GM21619 (cell line): Measurements from ENCODE around the gene ITPR2.
"Not testable (repeated sequence)": the region's sequence is repeated elsewhere in the genome, so short reads cannot be mapped to it uniquely, and the experiment has no call there.

ENCODE experiments used
- ATAC-seq: cut with Tn5 transposase; IDR thresholded peaks from one replicate; pipeline ENCODE4 v1.9.1; 2021; ENCODE audit not compliant: unreplicated experiment

Gene ITPR2

DNA sequence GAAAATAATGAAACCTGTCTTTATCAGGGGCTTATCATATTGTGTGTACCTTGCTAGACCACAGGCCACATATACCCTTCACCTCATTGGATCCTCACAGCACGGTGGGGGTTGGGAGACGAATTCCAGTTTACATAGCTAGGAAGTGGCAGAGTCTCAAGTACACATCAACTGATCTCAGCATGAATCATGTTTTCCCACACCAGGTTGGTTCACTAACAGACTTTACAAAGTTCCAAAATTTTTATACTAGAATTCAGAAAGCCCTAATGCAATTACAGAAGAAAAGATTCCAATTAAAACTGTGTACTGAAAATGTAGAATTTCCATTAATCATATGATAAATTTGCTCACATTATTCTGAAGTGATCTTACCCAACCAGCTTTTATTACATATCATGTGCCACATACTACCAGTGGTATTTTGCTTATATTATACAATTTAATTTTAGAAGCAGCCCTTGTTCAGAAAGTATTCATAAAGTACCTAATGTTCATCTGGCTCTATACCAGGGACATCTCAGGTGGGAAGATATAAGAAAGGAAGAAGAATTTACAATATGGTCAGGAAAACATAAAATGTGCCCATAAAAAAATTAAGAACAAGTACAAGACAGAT lies 196.2 kb downstream of the ITPR2 start:
- no peak for ATAC-seq

DNA sequence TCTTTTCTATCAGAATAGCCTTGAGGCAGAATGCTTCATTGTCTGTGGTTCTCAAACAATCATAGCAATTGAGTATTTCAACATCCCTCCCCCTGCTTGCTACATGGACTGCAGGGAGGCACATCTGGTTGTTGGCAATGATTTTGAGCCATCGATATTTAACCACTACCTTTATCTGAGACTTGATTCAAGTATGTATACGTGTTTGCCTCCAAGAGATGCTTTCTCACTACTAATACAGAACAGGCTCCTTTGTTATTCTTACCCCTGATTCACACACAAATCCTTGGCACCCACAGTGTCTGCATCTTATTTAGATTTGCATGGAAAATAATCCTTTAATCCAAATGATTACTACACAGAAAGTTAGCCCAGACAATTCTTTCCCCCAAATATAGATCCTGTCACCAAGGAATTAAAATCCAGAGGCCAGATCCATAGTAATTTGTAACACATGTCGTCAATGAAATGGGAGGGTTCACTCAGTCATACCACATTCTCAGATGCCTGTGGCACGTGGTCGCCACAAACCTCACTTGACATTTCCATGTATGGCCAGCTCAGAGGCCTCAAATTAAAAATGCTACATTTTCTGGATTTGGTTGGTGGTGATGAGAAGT lies 199.3 kb downstream of the ITPR2 start:
- no peak for ATAC-seq

DNA sequence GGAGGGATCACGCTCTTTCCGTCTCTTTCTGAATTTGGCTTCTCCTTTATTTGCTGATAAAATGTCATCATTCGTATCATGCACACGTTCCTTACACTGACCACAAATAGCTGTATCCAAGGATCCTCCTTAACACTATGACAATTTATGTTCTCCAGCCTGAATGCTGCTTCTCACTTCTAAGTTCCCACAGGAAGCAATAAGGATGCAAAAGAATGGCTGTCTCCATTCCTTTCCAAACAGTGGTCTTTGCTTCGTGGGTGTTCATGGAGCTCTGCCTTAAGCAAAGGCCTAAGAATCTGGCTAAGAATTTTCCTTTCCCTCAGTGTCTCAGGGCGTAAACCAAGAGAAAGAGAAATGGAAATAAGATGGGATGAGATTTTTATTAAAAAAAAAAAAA lies 200.2 kb downstream of the ITPR2 start:
- ATAC-seq, result no peak

DNA sequence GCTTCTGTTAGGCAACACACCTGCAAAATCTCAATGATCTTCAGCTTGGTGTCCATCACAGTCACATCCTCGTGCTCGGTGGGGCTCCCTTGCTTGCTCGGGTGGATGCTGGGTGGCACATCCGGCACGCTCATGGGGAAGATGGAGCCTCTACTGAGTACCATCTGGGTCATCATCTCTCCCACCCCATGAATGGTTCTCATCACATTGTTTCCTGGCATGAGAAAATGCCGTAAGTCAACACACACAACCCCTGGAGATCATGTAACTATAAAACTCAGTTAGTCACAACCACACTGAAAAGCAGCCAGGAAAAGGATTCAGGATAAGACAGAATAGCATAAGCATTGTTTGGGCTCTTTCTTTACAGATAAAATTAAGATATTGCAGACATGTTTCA lies 201.1 kb downstream of the ITPR2 start:
- ATAC-seq, result no peak

DNA sequence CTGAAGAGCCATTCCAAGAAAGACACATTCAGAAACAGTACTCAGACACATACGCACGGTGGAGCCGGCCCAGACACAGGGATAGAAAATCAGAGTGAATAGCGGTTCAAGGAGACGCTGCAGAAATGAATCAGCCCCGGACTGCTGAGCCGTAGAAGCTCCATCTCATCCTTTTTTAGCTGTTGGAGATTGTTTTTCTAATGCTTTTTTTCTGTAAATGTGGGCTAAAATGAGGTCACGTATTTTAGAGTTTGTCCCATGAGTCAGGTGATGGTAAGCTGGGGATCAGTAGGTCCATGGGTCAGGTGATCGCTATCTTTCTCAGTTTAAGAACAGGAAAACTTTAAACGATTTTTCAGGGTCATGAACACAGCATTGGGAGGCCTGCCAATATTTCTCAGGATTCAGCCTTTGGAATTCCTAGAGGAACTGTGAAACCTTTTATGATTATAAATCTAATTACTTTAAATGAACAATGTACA lies 202.4 kb downstream of the ITPR2 start:
- ATAC-seq, result no peak

DNA sequence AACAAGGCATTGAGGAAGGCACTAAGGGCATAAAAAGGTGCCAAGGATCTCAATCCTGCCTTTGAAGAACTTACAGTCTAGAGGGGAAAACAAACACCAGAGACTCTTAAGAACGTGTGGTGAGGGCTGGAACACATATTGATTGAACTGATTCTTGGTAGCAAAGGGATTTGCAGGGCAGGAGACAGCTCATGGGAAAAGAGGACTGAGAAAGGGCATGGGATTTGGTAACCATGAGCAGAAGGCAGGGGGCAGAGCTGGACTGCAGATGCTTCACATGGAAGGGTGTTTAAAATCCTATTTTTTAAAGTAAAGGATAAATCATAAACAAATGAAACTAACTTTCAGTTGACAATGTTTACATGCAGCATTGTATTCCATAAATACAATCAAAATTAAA lies 203.1 kb downstream of the ITPR2 start:
- no peak for ATAC-seq

DNA sequence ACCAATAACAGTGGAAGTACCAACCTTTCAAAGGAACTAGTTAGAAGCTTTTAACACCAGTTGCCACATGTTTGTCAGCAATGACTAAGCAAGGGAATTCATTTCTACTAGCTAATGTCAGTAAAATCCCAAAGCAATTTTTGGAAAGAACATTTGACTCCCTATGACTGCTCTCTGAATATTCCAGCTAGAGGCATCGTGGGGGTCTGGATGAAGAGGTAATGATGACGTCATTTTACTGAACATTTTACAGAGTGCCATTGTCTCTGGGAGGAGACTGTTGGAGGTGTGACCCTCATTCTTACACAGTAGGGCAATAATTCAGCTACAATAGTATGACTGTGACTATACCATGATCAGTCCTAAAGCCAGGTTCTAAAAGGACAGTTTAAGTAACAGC lies 204.8 kb downstream of the ITPR2 start:
- no peak for ATAC-seq

DNA sequence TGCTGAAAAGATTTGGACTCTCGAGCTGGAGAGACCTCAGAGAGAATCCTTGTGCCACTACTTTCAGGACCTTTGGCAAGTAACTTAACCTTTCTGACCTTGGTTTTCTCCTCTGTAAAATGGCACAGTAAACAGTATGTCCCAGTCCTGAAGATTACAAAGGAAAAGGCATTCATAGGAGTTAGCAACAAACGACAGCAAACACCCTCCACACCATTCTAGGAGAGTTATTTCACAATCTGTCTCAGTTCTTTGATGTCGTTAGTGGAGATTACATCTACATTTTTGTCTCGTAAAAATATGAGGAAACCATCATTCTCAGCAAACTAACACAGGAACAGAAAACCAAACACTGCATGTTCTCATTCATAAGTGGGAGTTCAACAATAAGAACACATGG lies 205.7 kb downstream of the ITPR2 start:
- no peak for ATAC-seq

DNA sequence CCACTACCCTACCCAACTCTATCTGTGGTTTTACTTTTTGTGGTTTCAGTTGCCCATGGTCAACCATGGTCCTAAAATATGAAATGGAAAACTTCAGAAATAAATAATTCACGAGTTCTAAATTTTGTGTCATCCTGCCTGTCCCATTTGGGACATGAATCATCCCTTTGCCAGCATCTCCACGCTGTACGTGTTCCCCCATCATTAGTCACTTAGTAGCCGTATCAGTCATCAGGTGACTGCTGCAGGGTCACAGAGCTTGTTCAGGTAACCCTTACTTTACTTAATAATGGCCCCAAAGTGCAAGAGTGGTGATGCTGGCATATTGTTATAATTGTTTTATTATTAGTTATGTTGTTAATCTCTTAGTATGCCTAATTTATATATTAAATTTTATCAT lies 209.9 kb downstream of the ITPR2 start:
- no peak for ATAC-seq

DNA sequence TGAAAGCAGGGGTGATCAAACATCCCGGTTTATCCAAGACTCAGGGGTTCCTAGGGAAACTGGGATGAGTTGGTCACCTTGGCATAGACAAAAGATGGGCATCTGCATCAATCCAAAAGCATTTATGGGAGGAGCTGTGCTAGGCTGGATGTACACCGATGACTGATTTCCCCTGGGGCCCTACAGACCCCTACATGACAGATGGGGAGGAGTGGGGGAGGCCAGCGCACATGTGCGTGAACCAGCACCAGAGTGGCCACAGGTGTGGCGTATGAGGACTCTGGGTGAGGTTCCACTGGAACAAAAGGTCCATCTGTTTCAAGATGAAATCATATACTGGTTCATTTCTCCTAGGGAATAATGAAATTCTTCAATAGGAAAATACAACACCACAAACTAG lies 210.4 kb downstream of the ITPR2 start:
- no peak for ATAC-seq

DNA sequence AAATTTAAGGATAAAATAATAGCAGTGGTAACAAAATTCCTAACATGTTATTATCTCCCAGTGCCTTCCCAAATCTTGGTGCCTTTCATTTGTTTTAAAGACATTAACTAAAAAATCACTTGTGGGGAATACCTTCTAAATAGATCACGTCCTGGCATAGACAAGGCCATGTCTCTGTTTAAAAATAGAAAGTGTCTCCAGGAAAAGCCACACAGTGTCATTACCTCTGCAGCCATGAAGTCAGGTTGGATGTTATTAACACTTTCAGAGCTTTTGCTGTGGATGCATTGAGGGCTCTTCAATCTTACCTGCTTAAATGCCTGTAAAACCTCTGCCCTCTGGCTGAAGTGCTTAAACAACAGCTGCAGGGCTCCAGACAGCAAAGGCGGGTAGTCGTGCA lies 211.1 kb downstream of the ITPR2 start:
- no peak for ATAC-seq

DNA sequence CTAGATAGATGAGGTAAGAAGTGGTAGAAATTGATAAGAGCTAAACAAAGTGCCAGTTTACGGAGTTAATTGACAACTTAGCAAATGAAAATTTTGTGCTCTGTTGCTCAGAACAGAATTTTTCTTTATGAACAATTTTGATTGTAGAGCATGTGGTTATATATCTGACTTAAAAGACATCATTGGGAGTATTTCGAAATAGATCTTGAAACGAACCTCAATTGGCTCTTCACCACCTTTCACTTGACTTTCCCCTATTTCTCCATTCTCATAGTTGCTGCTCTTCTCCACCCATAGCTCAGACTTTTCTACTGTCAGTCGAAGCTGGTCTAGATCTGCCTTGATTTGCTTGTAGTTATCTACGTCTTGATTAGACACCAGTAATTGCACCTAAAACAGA lies 212.1 kb downstream of the ITPR2 start:
- no peak for ATAC-seq

DNA sequence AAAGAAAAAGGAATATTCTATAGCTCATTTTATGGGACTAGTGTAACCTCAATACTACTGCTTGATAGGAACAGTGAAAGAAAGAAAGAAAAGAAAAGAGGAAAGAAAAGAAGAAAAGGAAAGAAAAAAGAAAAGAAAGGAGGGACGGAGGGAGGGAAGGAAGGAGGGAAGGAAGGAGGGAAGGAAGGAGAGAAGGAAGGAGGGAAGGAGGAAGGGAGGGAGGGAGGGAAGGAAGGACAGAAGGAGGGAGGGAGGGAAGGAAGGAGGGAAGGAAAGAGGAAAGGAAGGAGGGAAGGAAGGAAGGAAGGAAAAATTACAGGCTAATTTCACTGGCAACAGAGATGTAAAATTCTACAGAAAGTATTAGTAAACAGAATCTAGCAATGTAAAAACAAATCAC lies 215.5 kb downstream of the ITPR2 start:
- ATAC-seq, result no peak

DNA sequence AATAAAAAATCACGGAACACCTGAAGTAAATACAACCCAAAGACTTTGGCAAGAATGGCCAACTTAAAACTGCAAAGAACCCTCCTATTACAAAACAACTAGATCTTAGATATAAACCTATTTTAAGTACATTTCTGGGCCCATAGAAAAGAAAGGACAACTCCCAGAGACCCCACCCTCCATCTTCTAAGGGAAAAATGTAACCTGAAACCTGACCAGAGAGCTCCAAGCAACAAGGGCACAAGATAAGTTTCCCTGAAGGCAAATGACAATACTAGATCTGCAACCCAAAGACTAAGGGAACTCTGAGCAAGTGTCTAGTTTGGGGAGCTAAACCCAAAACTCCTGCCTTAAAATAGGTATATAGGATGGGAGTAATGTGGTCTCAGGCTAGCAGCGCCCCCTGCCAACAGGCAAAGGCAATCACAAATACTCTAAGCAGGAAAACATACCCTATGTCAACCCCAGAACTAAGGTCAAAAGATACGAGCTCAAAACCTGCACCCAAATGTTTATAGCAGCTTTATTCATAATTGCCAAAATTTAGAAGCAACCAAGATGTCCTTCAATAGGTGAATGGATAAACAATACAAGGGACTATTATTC lies 218.9 kb downstream of the ITPR2 start:
- no peak for ATAC-seq

DNA sequence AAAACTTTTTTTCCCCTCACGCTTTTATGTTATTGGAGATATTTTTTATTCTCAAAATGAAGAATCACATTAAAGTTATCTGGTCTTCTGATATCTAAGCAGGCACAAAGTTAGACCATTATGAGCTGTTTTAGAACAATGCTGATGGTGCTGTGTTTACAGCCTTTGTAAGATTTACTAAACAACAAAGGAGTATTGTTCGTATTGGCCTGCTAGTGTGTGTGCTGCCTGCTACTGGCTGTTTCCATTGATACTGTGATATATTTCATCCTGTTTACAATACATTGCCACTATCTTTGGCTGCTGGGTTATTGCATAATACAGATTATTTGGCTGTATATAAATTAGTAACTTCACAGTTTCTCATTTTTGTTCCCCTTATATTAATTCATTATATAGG lies 220.8 kb downstream of the ITPR2 start:
- ATAC-seq, result no peak

DNA sequence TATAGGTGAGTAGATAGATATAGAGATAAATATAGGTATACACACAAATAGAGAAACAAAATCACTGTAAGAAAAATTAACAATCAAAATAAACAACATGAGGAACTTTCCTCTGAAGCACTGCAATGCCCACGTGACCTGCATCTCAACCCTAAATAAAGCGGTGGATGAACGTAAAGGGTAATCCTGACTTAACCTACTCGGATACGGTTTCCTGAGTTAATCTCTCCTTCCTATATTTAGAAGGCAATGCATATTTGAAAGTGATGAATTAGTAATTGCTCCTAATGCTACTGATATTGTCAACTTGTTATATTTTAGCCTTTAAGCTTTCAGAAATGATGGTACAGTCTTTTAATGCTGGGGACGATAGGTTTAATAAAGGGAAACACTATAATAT lies 221.4 kb downstream of the ITPR2 start:
- no peak for ATAC-seq

DNA sequence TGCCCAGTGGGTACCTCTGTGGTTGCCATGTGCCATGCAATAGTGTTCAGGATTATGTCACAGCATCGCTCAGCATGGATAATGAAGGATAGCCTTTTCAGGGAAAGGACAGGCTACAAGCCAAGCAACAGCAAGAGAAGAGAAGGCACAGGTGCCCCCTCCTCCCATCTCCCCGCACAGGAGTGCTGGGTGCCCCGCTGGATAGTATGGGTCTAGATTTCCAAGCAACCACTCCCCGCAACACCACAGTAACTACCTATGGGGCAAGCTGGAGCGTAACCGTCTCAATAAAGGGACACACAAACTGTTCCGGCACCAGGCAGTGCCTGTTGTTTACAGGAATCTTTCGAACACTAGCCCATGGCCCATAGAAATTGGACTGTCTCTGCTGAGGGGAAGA lies 222.2 kb downstream of the ITPR2 start:
- ATAC-seq, result no peak

DNA sequence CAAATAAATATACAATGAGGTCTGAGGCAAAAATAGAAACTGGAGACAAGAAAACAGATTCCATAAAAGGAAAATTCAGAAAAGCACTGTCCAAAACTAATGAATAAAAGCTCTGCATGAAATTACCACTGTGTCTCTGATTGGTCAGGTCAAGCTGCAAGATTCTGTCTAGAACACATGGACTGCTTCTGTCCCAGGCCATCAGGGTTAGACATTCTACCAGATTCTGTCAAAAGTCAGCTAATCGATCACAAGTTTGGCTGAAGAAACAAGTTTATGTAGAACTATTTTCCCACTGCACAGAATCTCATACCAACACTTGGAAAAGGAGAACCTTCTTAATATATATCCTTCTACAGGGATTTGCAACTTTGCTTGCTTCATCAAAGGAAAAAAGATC lies 223.0 kb downstream of the ITPR2 start:
- no peak for ATAC-seq

DNA sequence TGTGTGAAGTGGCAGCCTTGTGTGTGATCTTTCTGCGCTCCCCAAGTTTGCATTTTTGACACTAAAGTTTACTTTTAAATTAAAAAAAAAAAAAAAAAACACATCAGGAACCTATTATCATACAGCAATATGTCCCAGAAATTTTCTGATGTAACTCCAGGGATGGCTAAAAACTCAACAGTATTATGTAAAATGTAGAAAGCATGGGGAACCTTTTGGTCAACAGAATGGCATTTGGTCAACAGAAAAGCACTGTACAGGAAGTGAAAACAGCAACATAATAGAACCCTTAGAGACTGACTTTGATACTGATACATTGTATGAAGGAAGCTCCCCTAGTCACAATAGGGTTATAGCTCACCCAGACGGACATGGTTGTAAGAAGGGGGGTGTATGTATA lies 224.3 kb downstream of the ITPR2 start:
- no peak for ATAC-seq

DNA sequence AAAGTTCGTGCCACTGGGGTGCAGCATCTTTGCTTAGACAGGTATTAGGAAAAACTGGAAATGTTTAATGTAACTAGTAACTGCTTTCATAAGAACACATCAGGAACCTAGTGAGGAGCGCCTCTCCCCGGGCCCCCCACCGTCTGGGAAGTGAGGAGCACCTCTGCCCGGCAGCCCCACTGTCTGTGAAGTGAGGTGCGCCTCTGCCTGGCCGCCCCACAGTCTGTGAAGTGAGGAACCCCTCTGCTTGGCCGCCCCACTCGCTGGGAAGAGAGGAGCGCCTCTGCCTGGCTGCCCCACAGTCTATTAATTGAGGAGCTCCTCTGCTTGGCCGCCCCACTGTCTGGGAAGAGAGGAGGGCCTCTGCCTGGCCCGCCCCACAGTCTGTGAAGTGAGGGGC lies 224.7 kb downstream of the ITPR2 start:
- no peak for ATAC-seq

DNA sequence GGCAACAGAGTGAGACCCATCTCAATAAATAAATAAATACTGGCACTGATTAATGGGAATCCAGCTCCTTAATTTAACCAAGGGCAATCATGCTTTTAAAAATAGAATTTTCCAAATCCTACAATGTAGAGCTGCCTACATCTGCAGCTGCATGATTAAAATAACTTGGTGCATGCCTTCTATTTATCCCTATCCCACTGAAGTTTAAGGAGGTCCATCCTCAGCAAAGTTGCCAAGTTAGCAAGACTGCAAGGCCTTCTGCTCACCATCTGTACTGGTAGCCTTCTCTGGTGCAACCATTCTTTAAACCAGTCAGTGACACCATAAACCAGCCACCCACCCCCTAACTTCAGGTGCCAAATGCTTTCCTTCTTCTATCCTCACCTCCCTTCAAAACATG lies 226.1 kb downstream of the ITPR2 start:
- ATAC-seq, result no peak

DNA sequence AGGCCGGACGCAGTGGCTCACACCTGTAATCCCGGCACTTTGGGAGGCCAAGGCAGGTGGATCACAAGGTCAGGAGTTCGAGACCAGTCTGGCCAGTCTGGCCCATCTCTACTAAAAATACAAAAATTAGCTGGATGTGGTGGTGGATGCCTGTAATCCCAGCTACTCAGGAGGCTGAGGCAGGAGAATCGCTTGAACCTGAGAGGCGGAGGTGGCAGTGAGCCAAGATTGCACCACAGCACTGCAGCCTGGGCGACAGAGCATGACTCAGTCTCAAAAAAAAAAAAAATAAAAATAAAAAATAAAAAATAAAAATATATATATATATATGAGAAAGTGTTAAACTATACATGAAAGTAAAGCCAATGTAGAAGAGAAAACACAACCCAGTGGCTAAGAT lies 228.2 kb downstream of the ITPR2 start:
- not testable (repeated sequence) for ATAC-seq
